HepG2 (cell line): Measurements from ENCODE around the gene TOMM6. TPM values are rescaled to one million over a fixed set of nuclear protein-coding genes. Genes with fewer than 3 reads are reported as not detected.

Experiments
- ATAC-seq: fragments of 200-7000 bp; cut with Tn5 transposase; 3 replicates; pipeline ENCODE4 v1.9.1; 2020; ENCODE audit warnings: mild to moderate bottlenecking, moderate library complexity
- BruUV-seq: library from RNA; stranded (reverse); fragments of 400-500 nt; replicated peaks from 2 replicates; lab custom pipeline; 2021; lab: Mats Ljungman, UMichigan
- CTCF ChIA-PET: fragments of 300-600 bp; formaldehyde crosslinking; extraction: SDS; loops from one replicate; lab custom pipeline; 2021; ENCODE audit warnings: low total read pairs, inconsistent platforms, low intra/inter-chr PET ratio; lab: Yijun Ruan, JAX
- POLR2A ChIA-PET: fragments of 350-600 bp; sonication (Branson Sonifier 250); formaldehyde crosslinking; loops from one replicate; lab custom pipeline; 2020; ENCODE audit warnings: antibody characterized with exemption, inconsistent platforms; lab: Yijun Ruan, JAX
- DNase-seq: peaks from one replicate; pipeline ENCODE4 v3.0.0-alpha.2; 2015; ENCODE audit warnings: low spot score
- FAIRE-seq: peaks from 3 replicates; lab custom pipeline; 2011; peaks lifted over from hg19 to GRCh38; lab: Jason Lieb, UNC
- H2AFZ ChIP-seq: one replicate; pipeline ENCODE4 v1.6.1; 2011; ENCODE audit warnings: low read length, inconsistent platforms
- H3K27ac ChIP-seq: fragments of 300-600 bp; 3 replicates; pipeline ENCODE4 v1.8.0; 2011; ENCODE audit warnings: mixed run types, mild to moderate bottlenecking, mixed read lengths, low read length, inconsistent platforms; ENCODE audit not compliant: insufficient read depth; ENCODE audit errors: extremely low read length
- H3K27me3 ChIP-seq, 2 experiments: fragments of 200-600 bp in 1 of 2; 2 replicates in 1 of 2; 3 replicates in 1 of 2; pipeline versions ENCODE4 v1.6.0 to v1.8.0; 2011; ENCODE audit warnings: low read length in 2 of 2, mild to moderate bottlenecking in 2 of 2, moderate library complexity in 2 of 2, inconsistent platforms in 1 of 2; ENCODE audit not compliant: insufficient read depth in 2 of 2, control insufficient read depth in 1 of 2
- H3K36me3 ChIP-seq, 2 experiments: fragments of 200-600 bp in 1 of 2; replicated peaks in 1 of 2; 2 replicates in 1 of 2; 3 replicates in 1 of 2; pipeline versions ENCODE4 v1.5.1 to v1.8.0; 2011; ENCODE audit warnings: low read length in 2 of 2, inconsistent platforms in 1 of 2; ENCODE audit not compliant: insufficient read depth in 2 of 2, control insufficient read depth in 1 of 2
- H3K4me1 ChIP-seq: 2 replicates; pipeline ENCODE4 v1.5.1; 2012; ENCODE audit warnings: low read length, inconsistent platforms; ENCODE audit not compliant: insufficient read depth
- H3K4me2 ChIP-seq: 2 replicates; pipeline ENCODE4 v1.6.0; 2011; ENCODE audit warnings: low read depth, low read length, inconsistent platforms
- H3K4me3 ChIP-seq, 3 experiments: fragments of 200-600 bp in 1 of 3; sonication (generic), shearing (Covaris generic) in 1 of 3; replicated peaks in 1 of 3; 2 replicates each; pipeline ENCODE4 v1.5.1; 2011 to 2016; ENCODE audit warnings: low read length in 3 of 3, inconsistent platforms in 2 of 3, low read depth in 2 of 3, mild to moderate bottlenecking in 2 of 3, control low read depth in 1 of 3, mixed read lengths in 1 of 3; ENCODE audit not compliant: insufficient read depth in 1 of 3
- H3K79me2 ChIP-seq: one replicate; pipeline ENCODE4 v1.6.1; 2011; ENCODE audit warnings: low read length, inconsistent platforms; ENCODE audit not compliant: insufficient read depth
- H3K9ac ChIP-seq: 2 replicates; pipeline ENCODE4 v1.6.0; 2011; ENCODE audit warnings: mild to moderate bottlenecking, low read depth, low read length, inconsistent platforms; ENCODE audit not compliant: insufficient read depth
- H3K9me3 ChIP-seq: 2 replicates; pipeline ENCODE4 v1.5.1; 2012; ENCODE audit warnings: mild to moderate bottlenecking, low read length
- H4K20me1 ChIP-seq: 2 replicates; pipeline ENCODE4 v1.6.0; 2011; ENCODE audit warnings: inconsistent platforms, mild to moderate bottlenecking, low read length, moderate library complexity; ENCODE audit not compliant: insufficient read depth
- AGO2 ChIP-seq: fragments of 200-400 bp; formaldehyde crosslinking; optimal IDR thresholded peaks from 2 replicates; pipeline ENCODE3; 2017; ENCODE audit warnings: mild to moderate bottlenecking, low read depth, low read length, moderate library complexity
- ERF ChIP-seq: IDR thresholded peaks from 2 replicates; pipeline ENCODE4 v1.6.1; 2018; ENCODE audit warnings: missing biosample characterization, missing genetic modification reagents
- HNRNPUL1 ChIP-seq: fragments of 200-400 bp; formaldehyde crosslinking; IDR thresholded peaks from 2 replicates; pipeline ENCODE4 v1.6.1; 2017; ENCODE audit warnings: low read depth, mild to moderate bottlenecking, low read length, moderate library complexity
- NR2C2 ChIP-seq: sonication (generic); formaldehyde crosslinking; IDR thresholded peaks from 2 replicates; pipeline ENCODE4 v1.4.0; 2020; ENCODE audit warnings: missing genetic modification reagents, mild to moderate bottlenecking, moderate library complexity, borderline replicate concordance
- NR2F6 ChIP-seq, 2 experiments: IDR thresholded peaks; 2 replicates each; pipeline ENCODE4 v1.6.1; 2016; ENCODE audit warnings: antibody characterized with exemption in 1 of 2, mild to moderate bottlenecking in 1 of 2
- SIX4 ChIP-seq: sonication (generic); formaldehyde crosslinking; IDR thresholded peaks from 2 replicates; pipeline ENCODE4 v1.4.0; 2020; ENCODE audit warnings: missing genetic modification reagents
- ZHX2 ChIP-seq, 2 experiments: sonication (generic) in 1 of 2; formaldehyde crosslinking in 1 of 2; IDR thresholded peaks; 2 replicates each; pipeline versions ENCODE4 v1.6.1 to v1.9.0; 2014 to 2022; ENCODE audit warnings: antibody characterized with exemption in 1 of 2, borderline replicate concordance in 1 of 2, inconsistent platforms in 1 of 2, low read depth in 1 of 2, missing genetic modification reagents in 1 of 2
- ZMYM3 ChIP-seq: sonication (generic); formaldehyde crosslinking; IDR thresholded peaks from 2 replicates; pipeline ENCODE4 v1.5.1; 2020; ENCODE audit warnings: mild to moderate bottlenecking, missing genetic modification reagents
- ZNF10 ChIP-seq: sonication (generic); formaldehyde crosslinking; IDR thresholded peaks from 2 replicates; pipeline ENCODE4 v1.4.0; 2020; ENCODE audit warnings: mild to moderate bottlenecking, low read depth, missing genetic modification reagents, borderline replicate concordance
- ZNF770 ChIP-seq: sonication (generic); formaldehyde crosslinking; IDR thresholded peaks from 2 replicates; pipeline ENCODE4 v1.5.0; 2020; ENCODE audit warnings: mild to moderate bottlenecking, missing genetic modification reagents
- WGBS: methylation state at CpG from one replicate; pipeline ENCODE4 v1.1.6; 2017; ENCODE audit warnings: low lambda C conversion rate; 5-methylcytosine and 5-hydroxymethylcytosine counted together
- in situ Hi-C: cut with HindIII; loops from 2 replicates; pipeline ENCODE4 v1.10.0; 2017; ENCODE audit warnings: low pct_unique_long_range_greater_than_20kb; ENCODE audit not compliant: extremely low pct_ligation_motif_present
- intact Hi-C: fragments of 100-400 bp; cut with micrococcal nuclease; formaldehyde crosslinking; loops from one replicate; pipeline ENCODE4 v1.10.0; 2022; ENCODE audit not compliant: unreplicated experiment
- polyA plus RNA-seq, 8 experiments: library from polyadenylated mRNA; depleted of rRNA in 3 of 8; stranded (reverse) in 7 of 8; unstranded in 1 of 8; fragments of >200 nt; fragmentation: Illumina TruSeq in 4 of 8; extraction: Trizol in 4 of 8; gene quantifications; 2 replicates each; pipeline versions ENCODE4 v1.2.1 to v1.2.3, GENCODE V29; 2011 to 2016; ENCODE audit warnings: low read depth in 4 of 8, missing spikeins in 1 of 8, mixed read lengths in 1 of 8; ENCODE audit not compliant: insufficient read depth in 1 of 8
- total RNA-seq, 5 experiments: library from RNA; depleted of rRNA; stranded (reverse); fragments of >200 nt; fragmentation: Illumina TruSeq; extraction: Trizol; gene quantifications; 2 replicates each; pipeline ENCODE4 v1.2.3, GENCODE V29; 2016; ENCODE audit warnings: low read depth in 1 of 5
- TF ChIP-seq, protein P1 (sequence below): sonication (generic); formaldehyde crosslinking; IDR thresholded peaks from 2 replicates; pipeline ENCODE4 v1.5.1; 2020; ENCODE audit warnings: mild to moderate bottlenecking, missing genetic modification reagents, moderate library complexity

The TOMM6 gene
- total and polyA plus RNA-seq, 2 of the 13 experiments (the other 11 are each of a cell fraction or from before 2014, with no cell fraction given) = 320 to 321 TPM

DNA sequence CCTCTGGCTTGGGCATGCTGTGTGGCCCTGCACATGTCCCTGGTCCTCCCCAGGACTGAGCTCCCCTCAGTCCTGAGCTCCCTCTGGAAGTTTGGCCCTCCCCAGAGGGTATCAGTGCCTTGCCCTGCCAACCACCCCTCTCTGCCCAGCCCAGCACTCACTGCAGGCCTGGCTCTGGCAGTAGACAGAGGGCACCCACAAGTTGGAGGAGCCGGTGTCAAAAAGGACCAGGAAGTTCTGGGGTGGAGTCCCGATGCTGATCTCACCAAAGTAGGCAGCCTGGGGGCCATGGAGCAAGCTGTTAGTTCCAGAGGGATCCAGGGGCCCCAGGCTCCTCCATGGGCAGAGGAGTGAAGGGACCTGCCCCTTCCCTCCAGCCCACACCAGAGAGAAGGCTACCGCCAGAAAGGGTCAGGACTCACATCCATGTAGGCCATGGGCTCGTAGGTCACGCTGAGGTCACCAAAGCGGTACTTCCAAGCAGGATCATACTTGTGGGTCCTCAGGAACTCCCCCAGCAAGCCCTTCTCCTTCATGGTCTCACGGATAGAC, 43.2 kb upstream of the TOMM6 start:
- in situ Hi-C loops = no loop called here
- TF ChIP-seq SIX4 (CRISPR knock-in tag) = no peak
- TF ChIP-seq NR2C2 (CRISPR knock-in tag) = 0 out of 2 replicates have a peak, but pooled peaks have one; percentile 4
- no peak for TF ChIP-seq ZNF770 (CRISPR knock-in tag)
- TF ChIP-seq AGO2 = peak; percentile 54
- peak; percentile 41; the same call in 1 of the 2 replicates for TF ChIP-seq NR2F6 (IDR thresholded peaks at IDR 0.05)
- no peak for TF ChIP-seq NR2F6 (CRISPR knock-in tag; IDR thresholded peaks at IDR 0.05)
- TF ChIP-seq ZNF10 = no peak
- no peak for TF ChIP-seq ERF
- no peak for TF ChIP-seq ZHX2 (IDR thresholded peaks at IDR 0.05; ENCODE audit: low read depth)
- no peak for TF ChIP-seq ZHX2 (CRISPR knock-in tag; IDR thresholded peaks at IDR 0.05; ENCODE audit: borderline replicate concordance)
- TF ChIP-seq ZMYM3 = no peak
- TF ChIP-seq, protein P1, sequence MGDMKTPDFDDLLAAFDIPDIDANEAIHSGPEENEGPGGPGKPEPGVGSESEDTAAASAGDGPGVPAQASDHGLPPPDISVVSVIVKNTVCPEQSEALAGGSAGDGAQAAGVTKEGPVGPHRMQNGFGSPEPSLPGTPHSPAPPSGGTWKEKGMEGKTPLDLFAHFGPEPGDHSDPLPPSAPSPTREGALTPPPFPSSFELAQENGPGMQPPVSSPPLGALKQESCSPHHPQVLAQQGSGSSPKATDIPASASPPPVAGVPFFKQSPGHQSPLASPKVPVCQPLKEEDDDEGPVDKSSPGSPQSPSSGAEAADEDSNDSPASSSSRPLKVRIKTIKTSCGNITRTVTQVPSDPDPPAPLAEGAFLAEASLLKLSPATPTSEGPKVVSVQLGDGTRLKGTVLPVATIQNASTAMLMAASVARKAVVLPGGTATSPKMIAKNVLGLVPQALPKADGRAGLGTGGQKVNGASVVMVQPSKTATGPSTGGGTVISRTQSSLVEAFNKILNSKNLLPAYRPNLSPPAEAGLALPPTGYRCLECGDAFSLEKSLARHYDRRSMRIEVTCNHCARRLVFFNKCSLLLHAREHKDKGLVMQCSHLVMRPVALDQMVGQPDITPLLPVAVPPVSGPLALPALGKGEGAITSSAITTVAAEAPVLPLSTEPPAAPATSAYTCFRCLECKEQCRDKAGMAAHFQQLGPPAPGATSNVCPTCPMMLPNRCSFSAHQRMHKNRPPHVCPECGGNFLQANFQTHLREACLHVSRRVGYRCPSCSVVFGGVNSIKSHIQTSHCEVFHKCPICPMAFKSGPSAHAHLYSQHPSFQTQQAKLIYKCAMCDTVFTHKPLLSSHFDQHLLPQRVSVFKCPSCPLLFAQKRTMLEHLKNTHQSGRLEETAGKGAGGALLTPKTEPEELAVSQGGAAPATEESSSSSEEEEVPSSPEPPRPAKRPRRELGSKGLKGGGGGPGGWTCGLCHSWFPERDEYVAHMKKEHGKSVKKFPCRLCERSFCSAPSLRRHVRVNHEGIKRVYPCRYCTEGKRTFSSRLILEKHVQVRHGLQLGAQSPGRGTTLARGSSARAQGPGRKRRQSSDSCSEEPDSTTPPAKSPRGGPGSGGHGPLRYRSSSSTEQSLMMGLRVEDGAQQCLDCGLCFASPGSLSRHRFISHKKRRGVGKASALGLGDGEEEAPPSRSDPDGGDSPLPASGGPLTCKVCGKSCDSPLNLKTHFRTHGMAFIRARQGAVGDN (CRISPR knock-in tag) = peak; percentile 41
- TF ChIP-seq HNRNPUL1 = no peak

More for the DNA sequence above, 43.2 kb upstream of the TOMM6 start:
- CTCF ChIA-PET = no interaction called here
- Histone ChIP-seq H2AFZ (no peak overlapping the region), H3K79me2 (no peaks in the 10 kb centered on the region), H4K20me1 (no peaks in the 10 kb centered on the region), H3K27me3 (no peaks in the 10 kb centered on the region), H3K27ac (peak overlapping the region; percentile 30), H3K9ac (no peak overlapping the region), H3K36me3 (no peaks in the 10 kb centered on the region), H3K4me1 (peaks cover 100% of the 10 kb centered on the region), H3K4me2 (0 out of 2 replicates have a peak overlapping the region, but pooled peaks have one; percentile 6), H3K4me3 (no peak overlapping the region), H3K9me3 (no peaks in the 10 kb centered on the region)
- no TSS peak for BruUV-seq
- POLR2A ChIA-PET = interaction anchor here (1.1 to 6.5 kb wide), 2 partner anchors 9 to 24 kb away, joined by 5 to 120 read pairs; partner anchors contain the start of gene TFEB
- FAIRE-seq (no peak), DNase-seq (no peak), ATAC-seq (no peak)
- 92% methylated on average over 3 of the region's 7 CpGs for WGBS
- intact Hi-C loops = no loop called here
